Renal pelvis (tissue), 3 donors: ENCODE data around the gene CNGA2. TPM values are rescaled to one million over a fixed set of nuclear protein-coding genes. Genes with fewer than 3 reads are reported as not detected.

ENCODE experiments used
- polyA plus RNA-seq, 3 donors: library from polyadenylated mRNA; unstranded; fragments of 120-200 nt; gene quantifications; one replicate each; pipeline ENCODE4 v1.2.1, GENCODE V29; 2013; ENCODE audit not compliant: insufficient read length in 3 of 3

The CNGA2 gene
- polyA plus RNA-seq, 3 donors, result not detected

Other genes with a start within 250 kb of the CNGA2 start
- not detected for gene PASD1, start 171.1 kb upstream of the CNGA2 start, polyA plus RNA-seq
- 10 to 100 TPM in 1 of 3 donors, 1 to 10 TPM in 2; 6.8 to 10.4 (median 7.9) TPM for gene PRRG3, start 39.3 kb upstream of the CNGA2 start, polyA plus RNA-seq
- under 1 TPM in 1 of 3 donors, not detected in 2; 0.16 TPM for gene FATE1, start 18.7 kb upstream of the CNGA2 start, polyA plus RNA-seq
- gene MAGEA4, start 178.1 kb downstream of the CNGA2 start, polyA plus RNA-seq, result not detected
- 1 to 10 TPM; 6.5 to 8.5 (median 7.4) TPM for gene GABRE, start 239.9 kb downstream of the CNGA2 start, polyA plus RNA-seq